Spleen (tissue), 3 donors: ENCODE results near the gene ZSCAN29.

Experiments used
- POLR2A ChIP-seq, 3 donors: fragments of 450-650 bp; IDR thresholded peaks; one replicate each; pipeline ENCODE4 v1.5.1; 2017; ENCODE audit warnings: antibody characterized with exemption in 3 of 3, mild to moderate bottlenecking in 1 of 3
- POLR2AphosphoS5 ChIP-seq, 3 donors: sonication (generic); formaldehyde crosslinking; IDR thresholded peaks; one replicate each; pipeline ENCODE4 v1.5.1; 2017; ENCODE audit warnings: antibody characterized with exemption in 3 of 3

DNA sequence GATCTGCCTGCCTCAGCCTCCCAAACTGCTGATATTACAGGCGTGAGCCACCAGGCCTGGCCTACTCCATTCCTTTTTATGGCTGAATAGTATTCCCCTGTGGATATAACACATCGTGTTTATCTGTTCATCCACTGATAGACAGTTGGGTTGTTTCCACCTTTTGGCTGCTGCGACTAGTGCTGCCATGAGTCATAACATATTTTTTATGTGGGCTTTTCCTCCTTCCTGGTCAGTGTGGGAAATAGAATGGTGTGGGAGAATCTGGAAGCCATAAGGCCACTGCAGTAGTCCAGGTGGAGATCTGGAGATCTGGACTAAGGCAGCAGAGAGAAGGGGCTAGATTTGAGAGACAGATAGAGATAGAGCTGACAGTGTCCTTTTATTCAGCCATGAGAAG is 56.7 kb downstream of the ZSCAN29 start:
- no peak for TF ChIP-seq POLR2A (IDR thresholded peaks at IDR 0.05)
- TF ChIP-seq POLR2AphosphoS5 (IDR thresholded peaks at IDR 0.05), result no peak
